ENCODE measurements around the gene EPHA2.

DNA sequence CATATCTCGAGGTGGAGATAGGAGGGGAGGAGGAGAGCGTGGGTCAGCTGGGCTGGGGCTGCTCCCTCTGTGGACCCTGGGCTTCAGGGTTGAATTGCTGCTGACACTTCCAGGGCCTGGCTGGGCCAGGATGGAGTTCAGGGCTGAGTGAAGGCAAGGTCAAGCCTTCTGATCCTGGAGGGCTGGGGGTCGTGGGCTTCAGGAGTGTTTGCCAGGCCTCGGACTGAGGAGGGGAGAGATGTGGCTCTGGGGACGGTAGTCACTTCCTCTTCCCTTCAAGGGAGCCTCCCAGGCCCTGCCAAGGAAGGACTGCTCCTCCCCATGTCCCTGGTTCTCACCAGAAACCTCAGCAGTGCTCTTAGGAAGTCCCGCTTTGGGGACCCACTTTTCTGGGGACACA, 70.3 kb downstream of the EPHA2 start:
- TF ChIP-seq EZH2 (IDR thresholded peaks at IDR 0.05) (no peak), POLR2AphosphoS5 (IDR thresholded peaks at IDR 0.05; ENCODE audit: borderline replicate concordance, low read depth, low read length) (no peak)
